Bronchial epithelial cell (primary cell): ENCODE measurements around the gene NUDT3. TPM values are rescaled to one million over a fixed set of nuclear protein-coding genes. Genes with fewer than 3 reads are reported as not detected.

ENCODE experiments used
- DNase-seq: peaks from one replicate; pipeline ENCODE4 v3.0.0-alpha.2; 2010; ENCODE audit warnings: low read depth
- FAIRE-seq: peaks from 2 replicates; lab custom pipeline; 2011; peaks lifted over from hg19 to GRCh38; lab: Jason Lieb, UNC
- H3K27me3 ChIP-seq: 2 replicates; pipeline ENCODE4 v1.5.1; 2011; ENCODE audit warnings: low read length; ENCODE audit not compliant: control insufficient read depth, insufficient read depth
- H3K36me3 ChIP-seq: 2 replicates; pipeline ENCODE4 v1.5.1; 2011; ENCODE audit warnings: low read length; ENCODE audit not compliant: control insufficient read depth, insufficient read depth
- H3K4me3 ChIP-seq: 2 replicates; pipeline ENCODE4 v1.5.1; 2011; ENCODE audit warnings: mild to moderate bottlenecking, low read depth, low read length, control low read depth
- total RNA-seq: library from RNA; depleted of rRNA; stranded (reverse); fragments of >200 nt; gene quantifications from 2 replicates; pipeline ENCODE4 v1.2.1, GENCODE V29; 2014
- TF ChIP-seq, protein P1 (sequence below): IDR thresholded peaks from 2 replicates; pipeline ENCODE4 v1.5.1; 2011; ENCODE audit warnings: mild to moderate bottlenecking, moderate library complexity, low read length, control low read depth, inconsistent platforms; ENCODE audit not compliant: insufficient read depth, severe bottlenecking

Gene NUDT3
- total RNA-seq, 1 donor from 2014 or later, result 15.8 TPM

DNA sequence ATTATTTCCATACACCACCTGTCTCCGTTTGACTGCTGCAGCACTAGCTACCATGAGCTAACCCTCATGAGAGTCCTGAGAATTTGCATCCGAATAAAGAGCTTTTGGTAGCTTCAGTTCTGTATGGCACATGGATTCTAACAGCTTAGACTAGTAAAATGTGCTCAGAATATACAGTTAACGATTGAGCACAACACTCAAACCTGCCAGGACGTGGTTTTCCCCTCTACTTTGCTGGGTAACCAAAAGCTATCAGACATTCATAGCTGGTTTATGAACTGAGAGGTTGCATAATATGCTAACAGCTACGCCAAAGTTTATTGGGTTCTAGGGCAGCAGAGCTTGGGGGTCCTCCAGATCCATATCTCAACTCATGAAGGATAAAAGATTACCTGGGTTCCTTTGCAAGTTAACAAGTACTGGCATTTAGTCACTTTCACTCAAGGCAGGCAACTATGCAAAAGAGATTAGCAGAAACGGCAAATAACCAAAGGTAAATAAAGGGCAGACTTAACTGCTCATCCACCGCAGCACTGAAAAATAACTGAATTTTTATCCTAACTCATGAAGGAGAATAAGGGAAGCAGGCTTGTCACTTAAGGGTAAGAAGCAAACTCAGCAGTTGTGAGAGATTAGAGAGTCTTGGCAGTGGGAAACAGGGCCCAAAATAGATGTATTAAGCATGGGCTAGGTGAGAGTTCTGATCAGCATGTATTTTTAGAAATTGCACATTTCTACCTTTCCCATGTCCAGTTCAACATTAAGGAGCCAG is 29.4 kb downstream of the NUDT3 start:
- no peak for DNase-seq
- H3K36me3 ChIP-seq, result no peaks in the 10 kb centered on the region
- TF ChIP-seq, protein P1, sequence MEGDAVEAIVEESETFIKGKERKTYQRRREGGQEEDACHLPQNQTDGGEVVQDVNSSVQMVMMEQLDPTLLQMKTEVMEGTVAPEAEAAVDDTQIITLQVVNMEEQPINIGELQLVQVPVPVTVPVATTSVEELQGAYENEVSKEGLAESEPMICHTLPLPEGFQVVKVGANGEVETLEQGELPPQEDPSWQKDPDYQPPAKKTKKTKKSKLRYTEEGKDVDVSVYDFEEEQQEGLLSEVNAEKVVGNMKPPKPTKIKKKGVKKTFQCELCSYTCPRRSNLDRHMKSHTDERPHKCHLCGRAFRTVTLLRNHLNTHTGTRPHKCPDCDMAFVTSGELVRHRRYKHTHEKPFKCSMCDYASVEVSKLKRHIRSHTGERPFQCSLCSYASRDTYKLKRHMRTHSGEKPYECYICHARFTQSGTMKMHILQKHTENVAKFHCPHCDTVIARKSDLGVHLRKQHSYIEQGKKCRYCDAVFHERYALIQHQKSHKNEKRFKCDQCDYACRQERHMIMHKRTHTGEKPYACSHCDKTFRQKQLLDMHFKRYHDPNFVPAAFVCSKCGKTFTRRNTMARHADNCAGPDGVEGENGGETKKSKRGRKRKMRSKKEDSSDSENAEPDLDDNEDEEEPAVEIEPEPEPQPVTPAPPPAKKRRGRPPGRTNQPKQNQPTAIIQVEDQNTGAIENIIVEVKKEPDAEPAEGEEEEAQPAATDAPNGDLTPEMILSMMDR, result no peak

DNA sequence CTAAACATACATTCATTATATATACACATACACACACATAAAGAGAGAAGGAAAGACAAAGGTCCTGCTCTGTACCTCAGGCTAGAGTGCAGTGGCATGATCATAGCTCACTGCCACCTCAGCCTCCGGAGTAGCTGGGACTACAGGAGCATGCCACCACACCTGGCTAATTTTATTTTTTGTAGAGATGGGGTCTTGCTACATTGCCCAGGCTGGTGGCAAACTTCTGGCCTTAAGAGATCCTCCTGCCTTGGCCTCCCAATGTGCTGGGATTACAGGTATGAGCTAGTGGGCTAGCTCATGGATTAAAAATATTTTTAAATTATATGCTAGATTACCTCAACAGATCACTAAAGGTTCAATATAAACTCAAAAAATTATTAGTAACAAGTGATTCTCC is 30.3 kb downstream of the NUDT3 start:
- FAIRE-seq, result no peak
- H3K27me3 ChIP-seq, result no peaks in the 10 kb centered on the region
- H3K4me3 ChIP-seq, result no peak overlapping the region
- TF ChIP-seq, protein P1, result no peak
- no peak for DNase-seq
- H3K36me3 ChIP-seq, result no peaks in the 10 kb centered on the region

More for the DNA sequence above, 29.4 kb downstream of the NUDT3 start:
- no peak for FAIRE-seq
- H3K4me3 ChIP-seq, result no peak overlapping the region
- H3K27me3 ChIP-seq, result no peaks in the 10 kb centered on the region

DNA sequence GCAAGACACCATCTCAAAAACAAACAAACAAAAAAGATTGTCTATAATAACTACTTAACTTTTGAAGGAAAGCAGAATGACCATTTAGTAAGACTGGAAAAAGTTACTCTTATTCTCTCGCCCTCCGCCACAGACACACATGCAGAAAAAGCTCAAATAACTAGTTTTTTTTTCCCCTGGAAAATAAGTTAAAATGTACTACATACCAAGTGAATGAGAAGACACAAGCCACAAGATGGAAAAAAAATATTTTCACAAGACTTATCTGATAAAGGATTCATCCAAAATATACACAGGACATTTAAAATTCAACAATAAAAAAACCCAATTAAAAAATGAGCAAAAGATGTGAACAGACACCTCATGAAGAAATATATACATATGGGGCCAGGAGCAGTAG is 31.9 kb downstream of the NUDT3 start:
- DNase-seq, result no peak
- Histone ChIP-seq H3K4me3 (no peak overlapping the region), H3K27me3 (no peaks in the 10 kb centered on the region), H3K36me3 (no peaks in the 10 kb centered on the region)
- TF ChIP-seq, protein P1, result no peak
- no peak for FAIRE-seq

DNA sequence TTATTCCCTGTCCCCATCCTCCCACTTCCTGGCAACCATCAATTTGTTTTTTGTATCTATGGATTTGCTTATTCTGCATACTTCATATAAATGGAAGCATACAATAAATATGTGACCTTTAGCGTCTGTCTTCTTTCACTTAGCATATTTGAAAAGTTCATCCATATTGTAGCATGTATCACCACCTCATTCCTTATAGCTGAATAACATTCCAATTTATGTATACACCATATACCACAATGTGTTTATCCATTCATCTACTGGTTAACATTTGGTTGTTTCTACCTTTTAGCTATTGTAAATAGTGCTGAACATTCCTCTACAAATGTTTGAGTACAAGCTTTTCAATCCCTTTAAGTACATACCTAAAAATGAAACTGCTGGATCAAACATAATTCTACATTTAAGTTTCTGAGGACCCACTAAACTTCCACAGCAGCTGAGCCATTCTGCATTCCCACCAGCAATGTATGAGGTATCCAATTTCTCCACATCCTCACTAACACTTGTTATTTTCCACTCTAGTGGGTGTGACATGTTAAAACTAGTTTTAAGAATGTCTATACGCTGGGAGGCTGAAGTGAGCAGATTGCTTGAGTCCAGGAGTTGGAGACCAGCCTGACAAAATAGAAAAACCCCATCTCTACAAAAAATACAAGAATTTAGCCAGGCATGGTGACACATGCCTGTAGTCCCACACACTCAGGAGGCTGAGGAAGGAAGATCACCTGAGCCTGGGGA is 32.9 kb downstream of the NUDT3 start:
- Histone ChIP-seq H3K36me3 (no peaks in the 10 kb centered on the region), H3K27me3 (no peaks in the 10 kb centered on the region), H3K4me3 (no peak overlapping the region)
- FAIRE-seq (no peak), DNase-seq (peak; percentile 70)
- TF ChIP-seq, protein P1, result no peak

DNA sequence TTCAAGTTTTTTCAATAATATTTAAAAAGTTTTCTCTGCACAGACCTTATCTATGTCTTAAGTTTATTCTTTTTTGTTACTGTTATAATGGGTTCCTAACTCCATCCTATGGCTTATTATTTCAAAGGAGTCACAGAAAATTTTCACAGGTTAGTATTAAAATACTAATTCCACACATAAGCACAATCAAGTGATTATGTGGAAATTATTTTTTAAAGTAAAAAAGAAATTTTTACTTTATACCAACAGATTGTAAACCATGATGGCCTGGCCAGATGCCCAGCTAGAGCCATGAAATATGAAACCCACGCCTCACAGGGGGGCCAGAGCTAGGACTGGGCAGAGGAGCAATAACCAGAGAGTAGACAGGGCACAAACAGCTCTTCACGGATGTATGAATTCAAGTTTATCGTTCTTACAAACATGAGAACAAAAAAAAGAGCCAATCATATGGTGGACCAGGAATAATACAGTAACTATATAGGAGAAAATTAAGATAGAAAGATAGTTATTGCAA is 34.0 kb downstream of the NUDT3 start:
- FAIRE-seq (no peak), DNase-seq (no peak)
- Histone ChIP-seq H3K36me3 (no peaks in the 10 kb centered on the region), H3K27me3 (no peaks in the 10 kb centered on the region), H3K4me3 (no peak overlapping the region)
- TF ChIP-seq, protein P1, result no peak
